ENCODE results near the gene C10orf90.

Gene C10orf90

GRCh38 chr10:126628746-126629145, 41.7 kb downstream of the C10orf90 start:
- no peak for FAIRE-seq

GRCh38 chr10:126621846-126622245, 48.6 kb downstream of the C10orf90 start:
- no peak for FAIRE-seq

GRCh38 chr10:126618466-126618865, 52.0 kb downstream of the C10orf90 start:
- no peak for FAIRE-seq

- FAIRE-seq: no peak
Observed at GRCh38 chr10:126617733-126618132, 52.8 kb downstream of the C10orf90 start.

GRCh38 chr10:126617208-126617607, 53.3 kb downstream of the C10orf90 start:
- no peak for FAIRE-seq

- no peak for FAIRE-seq
Observed at GRCh38 chr10:126616737-126617136, 53.8 kb downstream of the C10orf90 start.

- FAIRE-seq: no peak
Observed at GRCh38 chr10:126611303-126611702, 59.2 kb downstream of the C10orf90 start.

GRCh38 chr10:126609566-126609965, 60.9 kb downstream of the C10orf90 start:
- no peak for FAIRE-seq

- no peak for FAIRE-seq
Observed at GRCh38 chr10:126599949-126600682, 70.4 kb downstream of the C10orf90 start.

- FAIRE-seq: no peak
Observed at GRCh38 chr10:126598009-126598408, 72.5 kb downstream of the C10orf90 start.

- no peak for FAIRE-seq
Observed at GRCh38 chr10:126597211-126597610, 73.3 kb downstream of the C10orf90 start.

GRCh38 chr10:126596472-126597016, 73.9 kb downstream of the C10orf90 start:
- no peak for FAIRE-seq

GRCh38 chr10:126595160-126595559, 75.3 kb downstream of the C10orf90 start:
- no peak for FAIRE-seq

- no peak for FAIRE-seq
Observed at GRCh38 chr10:126593968-126594701, 76.4 kb downstream of the C10orf90 start.

GRCh38 chr10:126592901-126593300, 77.6 kb downstream of the C10orf90 start:
- no peak for FAIRE-seq

- FAIRE-seq: no peak
Observed at GRCh38 chr10:126588024-126588423, 82.5 kb downstream of the C10orf90 start.

- no peak for FAIRE-seq
Observed at GRCh38 chr10:126586878-126587277, 83.6 kb downstream of the C10orf90 start.

- FAIRE-seq: no peak
Observed at GRCh38 chr10:126586128-126586527, 84.4 kb downstream of the C10orf90 start.

GRCh38 chr10:126585249-126586017, 85.1 kb downstream of the C10orf90 start:
- FAIRE-seq: no peak

- no peak for FAIRE-seq
Observed at GRCh38 chr10:126584836-126585235, 85.7 kb downstream of the C10orf90 start.

GRCh38 chr10:126583552-126584200, 86.8 kb downstream of the C10orf90 start:
- no peak for FAIRE-seq

- no peak for FAIRE-seq
Observed at GRCh38 chr10:126581648-126582046, 88.8 kb downstream of the C10orf90 start.
